ENCODE data around the gene GRM4.

DNA sequence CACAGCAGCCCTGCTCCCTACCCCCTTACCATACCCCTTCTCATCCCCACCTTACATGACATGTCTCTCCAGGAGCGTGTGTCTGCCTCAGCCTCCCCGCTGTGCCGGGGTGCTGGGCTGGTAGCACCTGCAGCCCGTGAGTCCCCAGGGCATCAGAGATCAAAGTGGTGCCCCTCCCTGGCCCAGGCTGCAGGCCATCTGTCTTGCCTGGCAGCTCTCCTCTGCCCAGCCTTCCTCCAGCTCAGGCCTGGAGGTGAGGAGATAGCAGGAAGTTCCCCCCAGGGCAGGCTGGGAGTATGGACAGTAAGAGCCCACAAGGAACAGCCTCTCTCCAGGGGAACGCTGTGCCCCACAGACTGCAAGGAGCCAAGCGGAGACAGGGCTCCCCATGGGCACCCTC is 35.3 kb downstream of the GRM4 start:
- TF ChIP-seq YY1 (IDR thresholded peaks at IDR 0.05; ENCODE audit: insufficient read depth, insufficient read length) (no peak), ZNF274 (IDR thresholded peaks at IDR 0.05; ENCODE audit: low read depth, low read length) (no peak)
